Astrocyte of the spinal cord (primary cell): ENCODE measurements around the gene CCDC78.

Experiments used
- DNase-seq: peaks from one replicate; pipeline ENCODE4 v3.0.0; 2011; ENCODE audit warnings: low read depth, low spot score
- H3K4me3 ChIP-seq: 2 replicates; pipeline ENCODE4 v1.5.1; 2011; ENCODE audit warnings: low read depth, mild to moderate bottlenecking, low read length, moderate library complexity
- in situ Hi-C: cut with HindIII; loops from 2 replicates; pipeline ENCODE4 v1.10.0; 2017; ENCODE audit warnings: low sequenced_read_pairs
- TF ChIP-seq, protein P1 (sequence below): IDR thresholded peaks from 2 replicates; pipeline ENCODE4 v1.5.1; 2012; ENCODE audit warnings: low read depth, mild to moderate bottlenecking, low read length, inconsistent platforms

CCDC78 gene

DNA sequence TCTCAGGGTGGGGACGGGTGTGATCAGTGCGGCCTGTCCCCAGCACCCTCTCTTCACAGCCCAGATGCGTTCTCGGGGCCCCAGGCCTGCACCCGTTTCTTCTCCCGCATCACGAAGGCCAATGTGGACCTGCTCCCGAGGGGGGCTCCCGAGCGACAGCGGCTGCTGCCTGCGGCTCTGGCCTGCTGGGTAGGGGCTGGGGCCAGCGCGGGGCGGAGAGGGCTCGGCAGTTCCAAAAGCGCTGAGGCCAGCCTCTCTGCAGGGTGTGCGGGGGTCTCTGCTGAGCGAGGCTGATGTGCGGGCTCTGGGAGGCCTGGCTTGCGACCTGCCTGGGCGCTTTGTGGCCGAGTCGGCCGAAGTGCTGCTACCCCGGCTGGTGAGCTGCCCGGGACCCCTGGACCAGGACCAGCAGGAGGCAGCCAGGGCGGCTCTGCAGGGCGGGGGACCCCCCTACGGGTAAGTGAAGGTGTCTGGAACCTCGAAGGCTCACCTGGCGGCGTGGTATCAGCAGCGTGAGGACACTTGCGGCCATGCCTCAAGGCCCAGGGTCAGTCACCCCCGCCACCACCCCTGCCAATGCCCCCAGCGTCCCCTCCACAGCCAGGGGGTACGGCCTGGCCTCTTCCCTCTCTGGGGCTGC lies 38.7 kb upstream of the CCDC78 start:
- in situ Hi-C loops, result no loop called here
- no peak overlapping the region for H3K4me3 ChIP-seq
- TF ChIP-seq, protein P1, sequence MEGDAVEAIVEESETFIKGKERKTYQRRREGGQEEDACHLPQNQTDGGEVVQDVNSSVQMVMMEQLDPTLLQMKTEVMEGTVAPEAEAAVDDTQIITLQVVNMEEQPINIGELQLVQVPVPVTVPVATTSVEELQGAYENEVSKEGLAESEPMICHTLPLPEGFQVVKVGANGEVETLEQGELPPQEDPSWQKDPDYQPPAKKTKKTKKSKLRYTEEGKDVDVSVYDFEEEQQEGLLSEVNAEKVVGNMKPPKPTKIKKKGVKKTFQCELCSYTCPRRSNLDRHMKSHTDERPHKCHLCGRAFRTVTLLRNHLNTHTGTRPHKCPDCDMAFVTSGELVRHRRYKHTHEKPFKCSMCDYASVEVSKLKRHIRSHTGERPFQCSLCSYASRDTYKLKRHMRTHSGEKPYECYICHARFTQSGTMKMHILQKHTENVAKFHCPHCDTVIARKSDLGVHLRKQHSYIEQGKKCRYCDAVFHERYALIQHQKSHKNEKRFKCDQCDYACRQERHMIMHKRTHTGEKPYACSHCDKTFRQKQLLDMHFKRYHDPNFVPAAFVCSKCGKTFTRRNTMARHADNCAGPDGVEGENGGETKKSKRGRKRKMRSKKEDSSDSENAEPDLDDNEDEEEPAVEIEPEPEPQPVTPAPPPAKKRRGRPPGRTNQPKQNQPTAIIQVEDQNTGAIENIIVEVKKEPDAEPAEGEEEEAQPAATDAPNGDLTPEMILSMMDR, result no peak
- DNase-seq, result no peak

GRCh38 chr16:764184-764750 lies 38.0 kb upstream of the CCDC78 start:
- H3K4me3 ChIP-seq, result no peak overlapping the region
- TF ChIP-seq, protein P1, result no peak
- in situ Hi-C loops, result no loop called here
- DNase-seq, result no peak

DNA sequence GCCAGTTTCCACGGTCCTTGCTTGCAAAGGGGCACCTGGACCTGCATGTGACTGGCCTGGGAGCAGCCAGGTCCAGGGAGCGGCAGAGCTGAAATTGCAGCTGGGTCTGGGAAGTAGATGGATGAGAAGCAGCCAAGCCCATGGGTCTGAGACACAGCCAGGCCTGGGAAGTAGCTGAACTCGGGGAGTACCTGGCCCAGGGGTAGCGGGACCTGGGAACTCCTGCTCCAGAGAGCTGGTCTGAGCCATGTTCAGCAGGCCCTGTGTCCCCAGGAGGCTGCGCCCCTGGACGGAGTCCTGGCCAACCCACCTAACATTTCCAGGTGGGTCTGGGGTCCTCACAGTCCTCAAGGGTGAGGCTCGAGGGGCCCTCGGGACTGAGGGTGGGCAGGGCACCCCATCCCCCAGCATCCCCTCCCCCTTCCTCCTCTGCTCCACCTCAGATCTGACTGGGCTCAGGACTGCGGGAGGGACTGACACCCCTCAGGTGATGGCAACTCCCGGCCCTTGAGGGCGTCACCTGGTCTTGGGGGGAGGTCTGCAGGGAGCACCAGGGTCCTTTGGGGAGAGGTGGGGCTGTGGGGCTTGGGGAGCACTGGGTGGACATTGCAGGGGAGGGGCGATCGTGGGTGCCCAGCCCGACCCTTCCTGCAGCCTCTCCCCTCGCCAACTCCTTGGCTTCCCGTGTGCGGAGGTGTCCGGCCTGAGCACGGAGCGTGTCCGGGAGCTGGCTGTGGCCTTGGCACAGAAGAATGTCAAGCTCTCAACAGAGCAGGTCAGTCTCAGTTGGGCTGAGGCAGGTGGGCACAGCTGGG lies 37.3 kb upstream of the CCDC78 start:
- H3K4me3 ChIP-seq, result no peak overlapping the region

DNA sequence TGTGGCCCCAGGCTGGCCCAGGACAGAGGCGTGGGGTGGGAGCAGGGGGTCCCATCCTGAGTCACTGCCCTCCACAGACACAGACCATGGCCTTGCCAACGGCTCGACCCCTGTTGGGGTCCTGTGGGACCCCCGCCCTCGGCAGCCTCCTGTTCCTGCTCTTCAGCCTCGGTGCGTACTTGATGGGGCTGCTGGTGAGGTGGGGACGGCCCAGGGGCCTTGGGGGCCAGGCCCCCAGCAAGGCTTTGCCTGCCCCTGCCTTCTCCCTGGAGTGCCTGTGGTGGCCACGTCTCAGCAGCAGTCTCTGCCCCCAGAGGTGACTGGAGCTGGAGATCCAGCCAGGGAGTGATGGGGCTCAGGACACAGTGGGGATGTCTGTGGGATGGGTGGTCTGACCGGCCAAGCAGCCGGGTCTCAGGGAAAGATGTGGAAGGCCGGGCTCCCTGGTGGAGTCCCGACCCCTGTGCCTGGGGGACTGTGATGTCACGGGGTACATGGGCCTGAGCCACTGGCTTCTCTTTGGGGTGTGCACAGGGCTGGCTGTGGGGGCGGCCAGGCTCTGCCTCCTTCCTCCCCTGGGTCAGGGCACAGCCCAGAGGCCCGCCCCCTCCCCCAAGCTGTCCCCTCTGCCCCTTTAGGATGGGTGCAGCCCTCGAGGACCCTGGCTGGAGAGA lies 36.5 kb upstream of the CCDC78 start:
- no peak for DNase-seq
- in situ Hi-C loops, result no loop called here
- no peak overlapping the region for H3K4me3 ChIP-seq
- TF ChIP-seq, protein P1, result no peak

More for the DNA sequence above, 37.3 kb upstream of the CCDC78 start:
- TF ChIP-seq, protein P1, result no peak
- DNase-seq, result no peak
- in situ Hi-C loops, result no loop called here

DNA sequence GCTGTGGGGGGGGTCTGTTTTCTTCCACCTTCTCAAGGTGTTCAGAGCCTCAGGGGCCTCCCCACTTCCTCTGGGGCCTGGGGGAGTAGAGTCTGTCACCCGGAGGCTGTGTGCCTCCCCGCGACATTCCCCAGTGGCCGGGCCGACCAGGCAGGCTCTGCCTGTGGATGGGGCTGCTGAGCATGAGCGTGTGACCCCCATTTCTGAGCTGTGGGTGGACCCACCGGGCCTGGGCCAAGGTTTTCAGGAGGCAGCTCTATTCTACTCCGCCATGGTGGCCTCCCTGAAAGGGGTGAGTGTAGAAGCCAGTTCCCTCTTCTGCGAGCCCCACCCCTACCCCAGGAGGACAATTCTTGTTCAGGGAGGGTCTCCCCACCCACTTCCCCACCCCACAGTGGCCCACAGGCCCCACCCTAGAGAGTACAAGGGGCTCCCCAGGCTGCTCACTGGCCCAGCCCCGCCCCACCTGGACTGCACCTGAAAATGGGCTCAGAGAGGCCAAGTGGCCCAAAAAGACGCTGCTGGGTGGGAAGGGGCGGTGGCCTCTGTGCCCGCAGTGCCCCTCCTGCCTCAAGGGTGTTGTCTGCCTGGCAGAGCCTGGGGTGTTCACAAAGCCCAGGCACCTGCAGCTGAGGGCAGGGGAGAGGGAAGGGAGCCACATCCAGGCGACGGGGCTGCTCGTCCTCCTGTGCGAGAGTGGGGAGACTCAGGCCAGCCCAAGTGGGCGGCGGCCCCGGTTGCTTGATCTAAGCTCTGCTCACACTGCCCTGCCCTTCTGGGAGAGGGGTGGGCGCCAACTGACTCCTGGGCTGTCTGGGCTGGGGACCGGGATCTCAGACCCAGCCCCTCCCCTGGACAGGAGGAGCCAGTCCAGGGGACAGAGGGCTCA lies 35.6 kb upstream of the CCDC78 start:
- DNase-seq, result no peak
- TF ChIP-seq, protein P1, result no peak
- no peak overlapping the region for H3K4me3 ChIP-seq
- in situ Hi-C loops, result no loop called here
